ENCODE data around the gene TMEM63B. TPM values are rescaled to one million over a fixed set of nuclear protein-coding genes. Genes with fewer than 3 reads are reported as not detected.
"Not testable (repeated sequence)": the region's sequence is repeated elsewhere in the genome, so short reads cannot be mapped to it uniquely, and the experiment has no call there.

TMEM63B gene
- total RNA-seq, 1 donor from 2014 or later: 27.4 TPM

- H3K36me3 ChIP-seq (ENCODE audit: control insufficient read depth, insufficient read depth, low read length): no peaks in the 10 kb centered on the region
- TF ChIP-seq CTCF (IDR thresholded peaks at IDR 0.05; ENCODE audit: insufficient read depth, low read length, severe bottlenecking): no peak
- no peaks in the 10 kb centered on the region for H3K27me3 ChIP-seq (ENCODE audit: control insufficient read depth, insufficient read depth, low read length)
- FAIRE-seq (no peak), DNase-seq (ENCODE audit: low read depth) (no peak)
- H3K4me3 ChIP-seq (ENCODE audit: low read depth, low read length): no peak overlapping the region
Observed at GRCh38 chr6:44180406-44180805, 53.1 kb downstream of the TMEM63B start.

DNA sequence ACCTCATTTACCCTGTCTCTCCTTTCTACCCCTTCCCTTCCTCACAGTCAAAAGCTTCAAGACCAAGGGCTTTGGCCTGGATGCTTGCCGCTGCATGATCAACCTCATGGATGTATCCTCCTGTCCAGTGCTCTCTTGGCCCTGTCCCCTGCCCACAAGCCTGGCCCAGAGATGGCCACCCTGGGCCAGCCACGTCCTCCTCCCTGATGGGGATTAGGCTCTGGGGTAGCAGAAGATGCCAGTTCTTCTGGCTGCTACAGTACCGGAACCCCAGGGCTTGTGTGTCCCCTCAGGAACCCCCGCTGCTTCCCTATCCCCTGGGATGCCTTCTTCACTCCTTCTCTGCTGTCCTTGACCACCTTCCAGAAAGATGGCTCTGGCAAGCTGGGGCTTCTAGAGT, 53.5 kb downstream of the TMEM63B start:
- H3K4me3 ChIP-seq (ENCODE audit: low read depth, low read length): no peak overlapping the region
- no peaks in the 10 kb centered on the region for H3K36me3 ChIP-seq (ENCODE audit: control insufficient read depth, insufficient read depth, low read length)
- no peak for FAIRE-seq
- TF ChIP-seq CTCF (IDR thresholded peaks at IDR 0.05; ENCODE audit: insufficient read depth, low read length, severe bottlenecking): no peak
- H3K27me3 ChIP-seq (ENCODE audit: control insufficient read depth, insufficient read depth, low read length): no peaks in the 10 kb centered on the region
- DNase-seq (ENCODE audit: low read depth): no peak

DNA sequence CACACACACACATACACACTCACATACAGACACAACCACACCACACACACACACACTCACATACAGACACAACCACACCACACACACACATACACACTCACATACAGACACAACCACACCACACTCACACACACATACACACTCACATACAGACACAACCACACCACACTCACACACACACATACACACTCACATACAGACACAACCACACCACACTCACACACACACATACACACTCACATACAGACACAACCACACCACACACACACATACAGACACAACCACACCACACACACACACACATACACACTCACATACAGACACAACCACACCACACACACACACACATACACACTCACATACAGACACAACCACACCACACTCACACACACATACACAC, 54.4 kb downstream of the TMEM63B start:
- not testable (repeated sequence) for H3K36me3 ChIP-seq (ENCODE audit: control insufficient read depth, insufficient read depth, low read length); H3K4me3 ChIP-seq (ENCODE audit: low read depth, low read length); FAIRE-seq; DNase-seq (ENCODE audit: low read depth); H3K27me3 ChIP-seq (ENCODE audit: control insufficient read depth, insufficient read depth, low read length)

DNA sequence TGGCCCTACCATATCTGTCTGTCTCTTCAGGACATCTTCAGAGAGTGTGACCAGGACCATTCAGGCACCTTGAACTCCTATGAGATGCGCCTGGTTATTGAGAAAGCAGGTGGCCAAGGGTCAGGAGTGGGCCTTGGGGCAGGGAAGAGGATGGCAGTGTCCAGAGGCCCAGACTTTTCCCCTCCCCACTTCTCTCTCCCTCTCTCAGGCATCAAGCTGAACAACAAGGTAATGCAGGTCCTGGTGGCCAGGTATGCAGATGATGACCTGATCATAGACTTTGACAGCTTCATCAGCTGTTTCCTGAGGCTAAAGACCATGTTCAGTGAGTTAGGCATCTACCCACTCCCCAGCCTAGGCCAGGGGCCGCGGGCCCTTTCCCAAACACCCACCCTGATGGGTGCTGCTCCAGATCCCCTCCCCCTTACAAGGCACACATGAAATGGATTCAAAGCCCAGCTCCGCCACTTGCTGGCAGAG, 55.6 kb downstream of the TMEM63B start:
- FAIRE-seq (no peak), DNase-seq (ENCODE audit: low read depth) (no peak)
- Histone ChIP-seq H3K36me3 (ENCODE audit: control insufficient read depth, insufficient read depth, low read length) (no peaks in the 10 kb centered on the region), H3K27me3 (ENCODE audit: control insufficient read depth, insufficient read depth, low read length) (no peaks in the 10 kb centered on the region), H3K4me3 (ENCODE audit: low read depth, low read length) (no peak overlapping the region)
- TF ChIP-seq CTCF (IDR thresholded peaks at IDR 0.05; ENCODE audit: insufficient read depth, low read length, severe bottlenecking): no peak

- FAIRE-seq (no peak), DNase-seq (ENCODE audit: low read depth) (no peak)
- Histone ChIP-seq H3K4me3 (ENCODE audit: low read depth, low read length) (no peak overlapping the region), H3K36me3 (ENCODE audit: control insufficient read depth, insufficient read depth, low read length) (no peaks in the 10 kb centered on the region), H3K27me3 (ENCODE audit: control insufficient read depth, insufficient read depth, low read length) (no peaks in the 10 kb centered on the region)
- TF ChIP-seq CTCF (IDR thresholded peaks at IDR 0.05; ENCODE audit: insufficient read depth, low read length, severe bottlenecking): no peak
Observed at GRCh38 chr6:44183783-44184182, 56.4 kb downstream of the TMEM63B start.

DNA sequence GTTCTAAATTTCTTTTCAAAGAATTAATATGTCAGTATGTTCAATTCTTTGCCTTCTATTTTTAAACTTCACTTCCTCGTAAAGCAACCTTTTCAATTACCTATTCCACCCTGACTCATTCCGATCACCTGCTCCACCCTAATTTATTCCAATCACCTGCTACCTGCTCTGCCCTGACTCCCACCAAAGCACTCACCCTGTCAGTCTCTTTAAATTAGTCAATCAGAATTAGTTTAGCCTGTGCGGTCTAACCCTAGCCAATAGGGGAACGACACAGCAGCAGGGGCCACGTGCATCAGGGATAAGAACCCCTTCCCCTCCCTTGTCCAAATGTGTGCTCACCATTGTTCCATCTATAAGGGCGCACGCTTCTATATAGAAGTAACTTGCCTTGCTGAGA, 58.0 kb downstream of the TMEM63B start:
- H3K27me3 ChIP-seq (ENCODE audit: control insufficient read depth, insufficient read depth, low read length); H3K36me3 ChIP-seq (ENCODE audit: control insufficient read depth, insufficient read depth, low read length); DNase-seq (ENCODE audit: low read depth); FAIRE-seq; H3K4me3 ChIP-seq (ENCODE audit: low read depth, low read length): not testable (repeated sequence)

DNA sequence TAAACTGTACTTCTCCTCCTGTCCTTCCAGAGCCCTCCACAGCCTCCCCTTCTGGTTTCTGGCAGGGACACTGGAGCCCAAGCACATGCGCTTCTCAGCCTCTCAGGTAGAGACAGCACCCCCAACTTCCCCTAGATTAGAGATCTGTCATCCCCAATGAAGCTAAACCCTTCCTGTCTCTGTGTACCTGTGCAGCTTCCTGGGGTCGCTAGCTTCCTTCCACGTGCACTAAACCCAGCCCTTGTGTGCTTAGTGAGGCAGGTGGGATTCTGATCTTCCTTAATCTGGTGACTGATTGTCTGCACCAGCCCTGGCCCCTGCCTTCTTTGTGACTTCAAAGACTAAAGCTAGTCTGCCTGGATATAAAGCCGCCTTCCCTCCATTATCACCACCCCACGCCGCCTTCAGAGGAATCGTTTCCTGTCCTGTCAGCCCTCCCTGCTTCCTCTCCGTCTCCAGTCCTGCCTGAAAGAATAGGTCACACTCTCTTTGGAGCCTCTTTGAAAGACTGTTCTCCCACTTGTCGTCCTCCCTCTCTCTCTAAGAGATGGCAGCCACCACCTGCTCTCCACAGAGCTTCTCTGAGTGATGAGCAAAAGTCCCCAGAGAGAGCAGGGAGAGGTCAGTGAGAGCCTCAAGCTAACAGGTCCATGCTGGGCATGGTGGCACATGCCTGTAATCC, 58.7 kb downstream of the TMEM63B start:
- FAIRE-seq: no peak
- no peaks in the 10 kb centered on the region for H3K36me3 ChIP-seq (ENCODE audit: control insufficient read depth, insufficient read depth, low read length)

More for the DNA sequence above, 58.7 kb downstream of the TMEM63B start:
- no peak overlapping the region for H3K4me3 ChIP-seq (ENCODE audit: low read depth, low read length)
- TF ChIP-seq CTCF (IDR thresholded peaks at IDR 0.05; ENCODE audit: insufficient read depth, low read length, severe bottlenecking): no peak
- no peaks in the 10 kb centered on the region for H3K27me3 ChIP-seq (ENCODE audit: control insufficient read depth, insufficient read depth, low read length)
- DNase-seq (ENCODE audit: low read depth): no peak
